Activated CD4-positive, alpha-beta T cell treated with anti-CD3 and anti-CD28 coated beads, Interleukin-10, Interleukin-2, amounts not matched to agents 100 ng/mL and 50 ng/mL, durations not matched to agents 16 hours and 8 hours (primary cell): ENCODE data around the gene CHCHD6.

Experiments
- DNase-seq: peaks from one replicate; pipeline ENCODE4 v3.0.0-alpha.2; 2020

CHCHD6 gene

DNA sequence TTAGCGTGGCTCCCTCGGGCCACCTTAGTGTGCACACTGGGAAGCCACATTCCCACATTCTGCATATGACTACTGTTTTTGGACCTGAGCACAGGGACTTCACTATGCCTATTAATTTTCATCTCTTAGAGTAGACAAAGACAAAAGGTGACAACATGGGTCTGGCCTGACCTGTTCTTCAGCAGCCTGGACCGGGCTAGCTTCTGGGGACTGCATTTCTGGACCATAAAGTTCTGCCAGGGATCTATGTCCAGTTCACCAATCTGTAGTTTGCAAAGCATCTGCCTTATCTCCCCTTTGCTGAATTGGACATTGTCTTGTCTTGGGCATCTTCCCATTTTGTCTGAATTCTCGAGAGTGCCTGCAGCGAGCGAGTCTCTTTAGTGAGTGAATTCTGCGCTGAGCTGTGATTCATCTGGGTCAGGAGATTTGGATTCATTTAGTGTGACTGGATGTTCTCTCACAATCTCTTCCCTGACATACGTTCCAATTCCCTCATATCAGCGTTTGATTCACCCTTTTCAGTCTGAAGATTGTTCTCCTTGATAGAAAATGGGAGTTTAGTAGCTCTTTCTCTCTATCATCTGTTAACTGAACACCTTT is 166.7 kb downstream of the CHCHD6 start:
- DNase-seq, result no peak

DNA sequence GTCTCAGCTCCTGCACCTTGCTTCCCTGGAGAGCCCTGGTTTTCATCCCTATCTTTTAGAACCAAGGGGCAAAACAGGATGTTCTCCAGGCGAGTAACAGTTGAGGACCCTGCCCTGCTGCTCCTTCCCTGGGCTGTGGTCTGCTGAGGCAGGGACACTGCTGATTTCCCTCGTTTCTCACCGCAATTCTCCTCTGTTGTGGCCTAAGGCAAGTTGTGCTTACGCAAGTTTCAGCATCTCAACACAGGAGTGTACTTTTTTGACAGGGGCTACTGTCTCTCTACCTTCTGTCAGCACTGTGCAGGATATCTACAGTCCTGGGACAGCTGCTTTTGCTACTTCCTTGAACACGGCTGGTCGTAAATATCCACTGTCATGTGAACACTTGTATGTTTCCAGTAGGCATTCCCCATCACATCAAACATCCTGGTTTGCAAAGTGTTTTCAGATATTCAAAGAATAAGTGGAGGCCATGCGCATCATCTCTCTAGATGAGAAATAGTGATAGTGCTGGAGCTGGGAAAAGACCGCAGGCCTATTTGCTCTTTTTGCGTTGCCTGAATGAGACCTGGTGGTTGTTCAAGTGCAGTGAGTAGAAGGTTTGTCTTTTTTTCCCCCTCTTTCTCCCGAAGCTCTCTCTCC is 168.8 kb downstream of the CHCHD6 start:
- DNase-seq, result no peak

DNA sequence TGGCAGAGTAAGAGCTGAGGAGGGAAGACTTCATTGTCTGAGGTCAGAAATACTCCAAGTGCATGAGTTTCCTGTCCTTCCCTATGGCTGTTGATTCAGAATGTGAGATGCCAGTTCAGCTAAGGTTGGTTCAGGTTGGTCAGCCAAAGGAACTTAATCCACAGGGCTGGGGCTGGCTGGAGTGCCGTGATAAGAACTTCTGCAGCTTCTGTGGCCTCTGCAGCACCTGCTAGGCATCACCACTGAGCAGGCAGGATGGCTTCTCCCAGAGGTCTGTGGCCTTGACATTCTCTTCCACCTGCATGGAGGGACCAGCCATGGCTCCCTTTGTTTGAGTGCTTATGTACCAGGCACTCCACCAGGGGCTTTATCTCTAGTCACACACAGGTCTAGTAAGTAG is 169.4 kb downstream of the CHCHD6 start:
- no peak for DNase-seq

DNA sequence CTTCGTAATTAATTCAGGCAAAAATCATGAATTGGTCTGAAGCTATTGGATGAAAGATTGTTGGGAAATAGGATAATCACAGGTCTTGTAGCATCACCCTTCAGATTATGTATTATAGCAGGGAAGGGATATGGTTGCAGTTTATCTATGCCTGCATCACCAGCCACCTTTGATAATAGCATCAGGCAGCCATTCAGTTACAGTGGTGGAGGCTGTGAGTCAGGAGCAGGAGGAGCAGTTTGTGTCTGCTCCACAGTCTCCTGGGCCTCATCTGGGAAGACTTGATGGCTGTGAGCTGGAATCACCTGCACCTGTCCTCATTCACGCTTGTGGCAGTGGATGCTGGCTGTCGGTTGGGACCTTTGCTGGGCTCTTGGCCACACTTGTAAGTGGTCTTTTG is 174.6 kb downstream of the CHCHD6 start:
- no peak for DNase-seq

DNA sequence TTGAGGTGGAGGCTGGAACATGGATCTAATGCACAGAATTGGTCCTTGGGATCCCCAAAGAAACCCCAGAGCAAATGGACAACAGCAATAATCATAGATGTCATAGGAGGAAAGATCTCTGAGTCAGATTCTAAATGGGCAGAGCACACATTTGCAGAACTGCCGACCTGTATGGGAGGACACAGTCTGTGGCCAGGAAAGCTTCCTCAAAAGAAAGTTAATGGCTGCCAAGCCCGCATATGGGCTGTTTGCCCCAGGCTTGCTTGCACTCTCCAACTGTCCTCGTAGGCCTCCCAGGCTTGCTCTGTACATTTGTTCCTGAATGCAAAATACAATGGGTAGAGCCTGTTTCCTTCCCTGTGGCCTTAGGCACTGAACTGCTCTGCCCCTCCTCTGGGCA is 176.9 kb downstream of the CHCHD6 start:
- no peak for DNase-seq

DNA sequence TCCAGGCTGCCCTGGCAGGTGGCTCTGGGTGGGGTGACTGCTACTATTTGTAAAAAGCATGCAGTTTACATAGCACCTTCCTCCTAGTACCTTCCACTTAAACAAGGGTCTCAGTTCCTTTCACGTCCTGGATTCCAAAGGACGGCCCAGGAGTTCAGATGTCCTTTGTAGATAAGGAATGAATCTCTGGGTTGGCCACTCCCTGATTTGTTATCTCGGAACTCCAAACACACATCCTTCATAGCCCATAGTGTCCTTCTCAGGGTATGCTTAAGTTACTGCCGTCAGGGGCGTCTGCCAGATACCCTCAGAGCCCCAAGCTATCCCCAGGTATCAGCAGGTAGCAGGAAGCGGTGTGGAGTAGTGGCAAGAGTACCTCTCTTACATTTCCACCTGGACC is 177.8 kb downstream of the CHCHD6 start:
- no peak for DNase-seq

DNA sequence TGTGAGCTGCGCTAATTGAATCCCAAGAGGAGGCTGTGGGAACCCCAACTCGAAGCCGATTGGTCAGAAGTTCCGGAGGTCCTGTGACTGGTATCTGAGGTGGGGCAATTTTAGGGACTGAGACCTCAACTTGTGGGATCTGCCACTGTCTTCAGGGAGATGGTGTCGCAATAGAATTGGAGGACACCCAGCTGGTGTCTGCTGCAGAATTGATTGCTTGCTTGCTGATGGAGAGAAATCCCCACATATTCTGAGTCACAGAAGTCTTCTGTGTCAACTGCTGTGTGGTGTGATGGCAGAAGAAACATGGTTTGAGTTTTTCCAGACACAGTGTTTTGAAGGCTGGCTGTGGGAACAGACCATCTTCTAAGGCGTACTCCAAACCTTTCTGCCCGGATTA is 179.2 kb downstream of the CHCHD6 start:
- DNase-seq, result no peak

DNA sequence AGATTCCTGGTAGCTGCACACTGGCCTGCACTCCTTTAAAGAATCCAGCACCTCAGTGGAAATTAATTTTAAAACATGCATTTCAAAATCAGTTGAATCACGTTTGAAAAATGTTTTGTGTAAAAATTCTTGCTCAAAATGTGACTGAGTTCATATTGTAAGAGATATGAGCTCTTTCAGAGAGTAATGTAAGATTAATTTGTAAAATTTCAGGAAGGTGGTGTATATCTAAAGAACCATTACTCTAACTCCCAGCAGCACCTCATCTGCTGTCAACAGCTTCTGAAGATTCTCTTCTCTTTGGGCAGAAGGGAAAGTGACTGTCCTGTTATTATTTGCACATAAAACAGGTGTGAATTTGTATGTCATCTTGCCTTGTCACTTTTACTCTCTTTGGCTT is 181.4 kb downstream of the CHCHD6 start:
- DNase-seq, result no peak

DNA sequence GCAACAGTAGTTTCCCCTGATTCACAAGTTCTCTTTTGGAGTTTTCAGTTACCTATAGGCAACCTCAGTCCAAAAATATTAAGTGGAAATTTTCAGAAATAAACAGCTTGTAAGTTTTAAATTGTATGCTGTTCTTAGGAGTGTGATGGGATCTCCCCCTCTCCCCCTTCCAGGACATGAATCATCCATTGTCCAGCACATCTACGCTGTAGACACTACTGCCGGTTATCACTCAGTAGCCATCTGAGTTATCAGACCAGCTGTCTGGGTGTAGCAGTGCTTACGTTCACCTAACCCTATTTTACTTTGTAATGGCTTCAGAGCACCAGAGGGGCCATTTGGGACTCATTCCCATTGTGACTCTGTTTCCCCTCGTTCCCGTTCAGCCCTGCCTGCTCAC is 182.2 kb downstream of the CHCHD6 start:
- no peak for DNase-seq

DNA sequence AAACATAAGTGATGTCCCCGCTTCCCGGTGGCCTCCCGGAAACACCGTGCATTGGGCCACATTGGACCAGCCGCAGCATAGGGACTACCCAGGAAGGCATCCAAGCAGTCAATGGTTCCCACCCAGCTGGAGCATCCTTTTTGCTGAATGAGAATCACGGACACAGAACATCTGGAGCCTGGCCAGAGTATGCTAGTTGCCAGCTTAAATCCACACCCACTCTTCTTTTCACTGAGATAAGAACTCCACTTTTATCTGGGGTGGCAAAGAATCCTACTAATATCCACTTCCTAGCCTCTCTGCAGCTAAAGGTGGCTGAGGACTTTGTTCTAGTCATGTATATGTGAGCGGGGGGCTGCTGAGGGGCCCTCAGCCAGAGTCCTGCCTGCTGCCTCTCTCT is 183.6 kb downstream of the CHCHD6 start:
- no peak for DNase-seq

DNA sequence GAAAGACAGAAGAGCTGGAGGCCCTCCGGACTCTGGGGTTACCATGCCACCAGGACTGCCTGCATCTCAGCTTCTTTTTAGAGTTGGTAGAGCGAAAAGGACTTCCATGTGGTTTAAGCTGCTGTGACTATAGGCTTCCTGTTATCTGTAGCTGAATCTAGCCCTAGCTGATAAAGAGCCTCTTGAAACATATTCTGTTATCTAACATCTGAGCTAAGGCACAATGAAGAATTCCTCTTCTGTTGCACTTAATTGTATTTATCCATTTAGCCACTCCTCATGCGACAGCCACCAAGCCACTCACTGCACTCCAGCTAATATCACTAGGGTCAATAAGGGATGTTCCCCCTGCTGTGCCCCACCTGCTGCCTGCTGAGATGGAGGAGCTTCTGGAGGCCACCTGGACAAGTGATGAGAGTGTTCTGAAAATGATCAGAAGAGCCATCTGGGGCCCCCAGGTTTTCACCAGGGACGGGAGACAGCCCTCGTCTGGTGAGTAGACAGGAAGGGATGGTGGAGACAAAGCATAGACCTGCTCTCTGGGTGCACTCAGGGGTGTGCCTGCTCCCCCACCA is 184.2 kb downstream of the CHCHD6 start:
- DNase-seq, result no peak

DNA sequence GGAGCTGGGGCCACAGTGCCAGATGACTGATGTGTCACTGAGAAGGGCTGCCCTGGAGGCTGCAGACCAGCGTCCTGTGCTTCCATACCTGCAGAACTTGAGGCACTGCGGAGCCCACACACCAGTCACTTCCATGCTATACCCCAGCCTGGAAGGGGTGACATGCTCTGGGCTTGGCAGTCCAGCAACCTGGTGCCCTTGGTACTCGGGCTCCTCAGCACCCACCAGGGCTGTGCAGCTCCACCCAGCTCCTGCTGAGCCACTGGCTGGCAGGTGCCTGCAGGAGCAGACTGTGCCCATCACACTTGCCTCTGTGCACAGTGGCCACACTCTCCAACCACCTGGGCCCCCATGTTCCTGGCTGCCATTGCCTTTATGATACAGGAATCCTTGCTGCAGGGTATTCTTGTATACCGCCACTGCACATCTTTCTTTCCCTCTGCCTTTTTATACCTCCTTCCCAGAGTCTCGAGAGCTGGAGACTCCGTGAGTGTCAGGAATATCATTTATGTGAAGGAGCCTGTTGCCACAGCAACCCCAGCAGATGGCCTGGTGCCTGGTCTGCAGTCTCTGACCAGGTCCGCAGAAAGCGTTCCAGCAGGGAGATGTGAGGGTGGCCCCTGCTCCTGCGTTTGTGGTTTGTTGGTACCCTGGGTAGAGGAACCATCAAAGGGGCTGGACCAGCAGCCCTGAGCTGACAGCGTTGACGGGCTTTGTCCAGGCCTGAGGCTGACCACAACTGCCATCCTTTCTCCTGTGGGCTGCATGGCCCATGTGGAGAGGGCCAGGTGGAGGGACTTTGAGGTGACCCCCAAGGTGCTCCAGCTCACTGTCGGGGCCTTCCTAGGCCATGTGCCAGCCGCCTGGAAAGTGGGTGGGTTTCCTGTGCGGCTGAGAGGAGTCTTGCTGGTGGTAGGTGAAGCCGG is 185.5 kb downstream of the CHCHD6 start:
- DNase-seq, result no peak

DNA sequence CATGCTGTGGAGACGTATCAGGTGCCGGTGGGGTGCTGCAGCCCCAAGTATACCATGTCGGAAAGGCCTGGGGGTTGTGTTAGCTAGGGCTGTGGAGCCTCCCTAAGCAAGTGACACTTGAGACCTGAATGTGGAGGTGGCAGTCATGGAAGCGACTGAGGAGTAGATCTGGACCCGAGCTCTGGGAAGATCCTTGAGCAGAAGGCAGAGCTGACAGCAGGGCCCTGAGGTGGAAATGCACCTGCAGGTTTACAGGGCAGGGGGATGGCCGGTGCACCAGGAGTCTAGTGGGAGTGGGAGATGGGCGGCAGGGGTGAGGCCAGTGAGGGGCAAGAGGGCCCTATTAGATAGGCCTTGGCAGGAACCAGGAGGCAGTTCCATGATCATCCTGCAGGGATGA is 187.1 kb downstream of the CHCHD6 start:
- no peak for DNase-seq

DNA sequence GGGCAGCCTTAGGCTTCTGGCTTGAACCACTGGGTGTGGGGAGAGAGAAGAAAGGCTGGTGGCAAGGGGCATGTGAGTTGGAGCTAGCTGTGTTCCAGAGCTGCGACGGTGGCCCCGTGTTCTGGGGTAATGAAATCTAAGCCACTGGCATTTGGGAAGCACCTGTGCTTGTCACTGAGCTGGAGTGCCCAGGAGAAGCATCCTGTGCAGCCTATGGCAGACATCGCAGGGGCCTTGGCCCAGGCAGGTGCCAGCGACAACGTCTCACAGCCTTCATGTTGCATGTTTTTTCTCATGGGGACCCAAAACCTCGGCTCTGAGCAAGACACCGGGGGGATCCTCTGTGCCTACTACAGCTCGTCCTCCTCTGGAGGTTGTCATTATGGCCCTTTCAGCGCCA is 187.8 kb downstream of the CHCHD6 start:
- DNase-seq, result no peak

DNA sequence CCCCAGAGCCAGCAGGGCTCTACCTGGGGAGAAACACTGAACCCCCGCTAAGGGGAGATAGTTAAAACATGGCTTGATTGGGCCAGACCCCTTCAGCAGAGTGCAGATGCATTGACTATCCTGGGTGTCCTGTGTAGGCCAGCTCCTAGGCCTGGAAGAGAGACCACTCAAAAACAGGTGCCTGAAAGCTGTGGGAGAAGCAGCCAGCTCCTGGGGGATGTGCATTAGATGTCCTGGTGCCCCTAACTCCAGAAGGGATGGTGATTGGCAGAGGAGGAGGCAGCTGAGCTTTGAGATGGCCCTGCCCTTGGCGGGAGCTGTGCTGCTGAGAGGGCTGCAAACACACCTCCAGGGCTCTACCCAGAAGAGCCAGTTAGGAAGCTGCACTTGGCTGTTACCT is 189.6 kb downstream of the CHCHD6 start:
- no peak for DNase-seq

DNA sequence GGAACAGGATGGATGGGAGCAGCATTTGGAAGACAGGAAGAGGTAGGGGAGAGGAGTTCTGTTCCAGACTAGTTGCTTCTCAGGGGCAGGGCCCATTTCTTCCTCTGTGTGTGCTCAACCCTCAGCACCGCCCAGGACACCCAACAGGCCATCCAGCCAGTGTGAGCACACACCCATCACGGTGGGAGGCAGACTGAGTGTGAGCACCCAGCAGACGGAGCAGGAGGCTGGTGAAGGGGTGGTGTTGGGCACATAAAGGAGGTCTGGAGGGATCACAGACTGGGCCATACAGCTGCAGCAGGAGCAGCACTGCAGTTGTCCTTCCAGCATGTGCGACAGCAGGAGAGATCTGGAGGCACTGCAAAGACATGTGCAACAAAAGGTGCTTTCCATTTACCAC is 190.4 kb downstream of the CHCHD6 start:
- no peak for DNase-seq

DNA sequence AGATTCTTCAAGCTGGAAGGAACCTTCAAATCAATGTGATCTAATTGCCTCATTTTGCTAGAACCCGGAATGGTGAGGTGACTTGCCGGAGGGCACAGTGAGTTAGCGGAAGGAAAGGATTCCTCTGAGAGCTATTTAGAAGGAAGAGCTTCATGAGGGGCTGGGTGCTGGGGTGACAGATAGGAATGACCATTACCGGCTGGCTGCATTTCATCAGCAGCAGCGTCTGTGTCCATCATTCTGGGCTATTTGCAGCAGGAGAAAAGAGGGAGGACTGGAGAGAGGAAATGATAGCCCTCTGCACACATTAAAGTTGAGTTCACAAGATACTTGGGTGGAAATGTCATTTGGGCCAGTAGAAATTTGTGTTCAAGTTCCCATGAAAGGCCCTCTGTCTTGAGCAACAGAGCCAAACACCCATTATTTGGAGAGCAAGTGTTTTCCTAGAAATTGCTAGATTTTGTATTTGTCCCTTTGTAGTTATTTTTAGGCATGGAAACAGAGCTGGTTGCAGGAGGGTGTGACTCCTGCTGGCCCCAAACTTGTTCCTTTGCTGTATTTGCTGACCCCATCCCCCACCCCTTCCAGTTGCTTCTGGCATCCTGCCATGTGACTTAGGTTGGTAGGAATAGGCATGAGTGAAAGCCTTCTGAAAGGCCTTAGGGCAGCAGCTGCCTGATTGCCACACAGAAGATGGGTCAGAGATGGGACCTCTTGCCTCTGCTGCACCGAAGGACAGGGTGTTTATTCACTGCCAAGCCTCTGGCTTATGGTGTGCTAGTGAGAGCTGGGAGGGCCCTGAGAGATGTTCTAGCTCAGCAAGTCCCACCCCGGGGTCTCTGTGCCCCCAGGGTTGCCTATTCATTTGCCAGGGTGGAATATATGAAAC is 191.4 kb downstream of the CHCHD6 start:
- DNase-seq, result no peak

DNA sequence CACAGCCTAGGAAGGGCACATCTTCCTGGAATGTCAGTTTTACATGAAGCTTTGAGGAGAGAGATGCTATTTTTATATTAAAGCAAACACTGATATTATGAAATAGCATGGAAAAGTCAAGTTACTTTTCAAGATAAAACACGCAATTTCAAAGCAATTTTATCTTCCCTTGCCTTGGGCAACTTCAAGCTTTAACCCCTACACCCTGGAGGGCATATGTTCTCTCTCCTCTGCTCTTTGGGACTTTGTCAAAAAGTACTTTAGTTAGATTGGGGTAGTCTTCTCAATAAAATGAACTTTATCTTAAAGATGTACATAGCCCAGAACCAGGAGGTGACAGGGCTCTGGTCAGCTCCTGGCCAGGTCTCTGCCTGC is 192.0 kb downstream of the CHCHD6 start:
- no peak for DNase-seq

DNA sequence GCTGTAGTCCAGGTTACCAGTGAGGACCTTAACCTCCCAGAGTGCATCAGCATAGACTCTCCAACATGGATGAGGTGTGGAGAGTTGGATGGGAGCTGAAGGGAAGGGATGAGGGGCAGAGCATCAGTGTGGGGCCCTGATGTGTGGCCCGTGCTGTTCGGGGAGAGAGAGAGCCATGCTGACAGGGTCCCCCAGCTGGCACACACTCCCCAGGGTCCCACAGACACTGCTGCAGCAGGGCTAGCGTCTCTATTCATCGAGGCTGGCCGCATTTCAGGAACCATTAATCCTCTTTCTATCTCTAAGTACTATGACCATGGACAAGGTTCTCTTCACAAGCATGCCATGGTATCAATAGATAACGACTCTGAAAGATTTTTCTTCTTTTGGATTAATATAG is 192.9 kb downstream of the CHCHD6 start:
- no peak for DNase-seq

DNA sequence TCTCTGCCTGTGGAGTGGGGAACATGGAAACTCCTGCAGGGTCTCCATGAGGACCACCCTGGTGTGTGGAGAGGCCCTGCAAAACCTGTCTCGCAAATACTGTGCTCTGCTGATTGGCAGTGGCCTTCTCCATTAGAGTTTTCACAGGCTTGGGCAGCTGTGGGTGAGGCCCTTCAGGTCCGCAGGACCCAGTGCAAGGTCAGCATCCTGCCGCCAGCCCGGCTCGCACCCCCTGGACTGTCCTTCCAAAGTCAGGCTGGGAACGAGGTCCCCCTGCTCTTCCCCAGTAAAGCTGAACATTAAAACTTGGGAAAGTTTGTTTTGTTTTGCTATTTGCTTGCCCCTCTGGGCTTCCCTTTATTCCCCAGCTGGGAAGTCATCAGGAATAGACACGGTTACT is 193.9 kb downstream of the CHCHD6 start:
- DNase-seq, result no peak

DNA sequence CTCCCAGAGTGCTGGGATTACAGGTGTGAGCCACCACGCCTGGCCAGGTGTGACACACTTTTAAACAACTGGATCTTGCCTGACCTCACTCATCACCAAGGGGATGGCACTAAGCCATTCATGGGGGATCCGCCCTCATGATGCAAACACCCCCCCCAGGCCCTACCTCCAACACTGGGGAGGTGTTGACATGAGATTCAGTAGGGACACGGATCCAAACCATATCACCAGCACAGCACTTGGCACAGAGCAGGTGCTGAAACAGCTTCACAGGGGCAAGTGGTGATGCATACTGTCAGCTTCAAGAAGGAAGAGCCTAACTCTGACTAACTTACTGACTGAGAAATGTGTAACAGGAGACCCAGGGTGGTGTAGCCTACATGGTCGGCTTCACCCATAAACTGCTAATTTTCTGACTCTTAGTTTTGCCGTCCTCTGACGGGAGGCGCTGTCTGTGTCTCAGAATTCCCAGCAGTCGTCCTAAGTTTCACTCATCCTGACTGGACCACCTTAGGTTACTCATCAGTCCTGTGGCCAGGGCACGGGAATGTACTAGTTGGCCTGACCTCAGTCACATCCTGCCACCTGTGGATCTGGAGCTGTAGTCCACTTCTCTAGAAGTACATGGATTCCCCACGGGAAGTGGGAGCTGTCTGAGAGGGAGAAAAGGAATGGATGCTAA is 197.0 kb downstream of the CHCHD6 start:
- no peak for DNase-seq

DNA sequence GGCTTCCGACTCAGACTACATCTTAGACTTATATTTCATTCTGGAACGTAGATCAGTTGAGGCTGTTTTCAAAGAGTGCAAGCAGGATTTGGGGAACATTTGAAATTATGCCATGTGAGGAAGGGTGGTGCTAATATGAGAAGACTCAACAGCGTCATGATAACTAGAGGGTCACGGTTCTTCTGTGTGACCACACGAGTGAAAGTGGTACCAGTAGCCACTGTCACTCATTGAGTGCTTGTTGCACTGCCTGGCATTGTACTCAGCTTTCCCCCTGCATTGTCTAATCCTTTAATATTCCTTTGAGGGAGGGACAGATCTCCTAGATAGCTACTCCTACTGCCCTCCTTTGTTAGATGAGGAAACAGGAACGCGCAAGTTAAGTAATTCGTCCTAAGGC is 197.6 kb downstream of the CHCHD6 start:
- no peak for DNase-seq
